Stomach (tissue), 9 donors: Measurements from ENCODE around the gene CDK17. TPM values are rescaled to one million over a fixed set of nuclear protein-coding genes. Genes with fewer than 3 reads are reported as not detected.
A peak's percentile ranks its signal among the peaks of the same experiment; 100 is the strongest.
"Not testable (repeated sequence)": the region's sequence is repeated elsewhere in the genome, so short reads cannot be mapped to it uniquely, and the experiment has no call there.

ENCODE experiments used
- DNase-seq, 2 donors: peaks; one replicate each; pipeline versions ENCODE4 v3.0.0 to v3.0.0-alpha.2; 2013 to 2019
- H3K27ac ChIP-seq, 5 donors: fragments of 200-600 bp in 4 of 5; sonication (generic) in 4 of 5; one replicate each; pipeline ENCODE4 v1.5.1; 2013 to 2019; ENCODE audit warnings: mild to moderate bottlenecking in 1 of 5, moderate library complexity in 1 of 5
- H3K27me3 ChIP-seq, 3 donors: fragments of 200-600 bp; sonication (generic); one replicate each; pipeline ENCODE4 v1.5.1; 2017 to 2019; ENCODE audit warnings: mixed run types in 1 of 3
- H3K36me3 ChIP-seq, 4 donors: fragments of 200-600 bp; sonication (generic); 1 replicate in 3 of 4; 2 replicates in 1 of 4; pipeline ENCODE4 v1.5.1; 2016 to 2019
- H3K4me1 ChIP-seq, 4 donors: fragments of 200-600 bp; sonication (generic); one replicate each; pipeline ENCODE4 v1.5.1; 2016 to 2019
- H3K4me3 ChIP-seq, 4 donors: fragments of 200-600 bp; sonication (generic) in 3 of 4; one replicate each; pipeline ENCODE4 v1.5.1; 2016 to 2019; ENCODE audit warnings: mild to moderate bottlenecking in 1 of 4
- H3K9me3 ChIP-seq, 4 donors: fragments of 200-600 bp; sonication (generic); one replicate each; pipeline ENCODE4 v1.5.1; 2016 to 2019
- EP300 ChIP-seq: sonication (generic); formaldehyde crosslinking; IDR thresholded peaks from one replicate; pipeline ENCODE4 v1.6.1; 2017; ENCODE audit warnings: antibody characterized with exemption
- POLR2A ChIP-seq, 4 donors: fragments of 450-650 bp; IDR thresholded peaks; one replicate each; pipeline ENCODE4 v1.6.1; 2016; ENCODE audit warnings: antibody characterized with exemption in 4 of 4, control low read depth in 2 of 4, mild to moderate bottlenecking in 1 of 4, moderate library complexity in 1 of 4
- POLR2AphosphoS5 ChIP-seq, 3 donors: sonication (generic); formaldehyde crosslinking; IDR thresholded peaks; one replicate each; pipeline ENCODE4 v1.6.1; 2016; ENCODE audit warnings: antibody characterized with exemption in 3 of 3
- WGBS, 5 donors: extraction: QIAGEN DNeasy Blood & Tissue Kit in 3 of 5; methylation state at CpG; one replicate each; pipeline versions ENCODE4 v1.1.5 to v1.1.7; 2013 to 2018; 5-methylcytosine and 5-hydroxymethylcytosine counted together
- intact Hi-C: fragments of 100-400 bp; cut with DNase I; formaldehyde crosslinking; loops from one replicate; pipeline ENCODE4 v1.15.1; 2023; ENCODE audit warnings: low total_unique reads
- polyA plus RNA-seq, 3 donors: library from polyadenylated mRNA; stranded (reverse); fragments of 200-250 nt; gene quantifications; one replicate each; pipeline ENCODE4 v1.2.3, GENCODE V29; 2013
- total RNA-seq, 5 donors: library from RNA; depleted of rRNA; stranded (reverse); fragments of >200 nt; gene quantifications; one replicate each; pipeline versions ENCODE4 v1.1.0 to v1.2.3, GENCODE V29; 2014 to 2016
- TF ChIP-seq, protein P1 (sequence below), 7 experiments: fragments of 450-650 bp in 4 of 7; fragments of 200-600 bp in 3 of 7; sonication (generic) in 3 of 7; IDR thresholded peaks; one replicate each; pipeline ENCODE4 v1.5.1; 2016 to 2019; ENCODE audit warnings: antibody characterized with exemption in 7 of 7, control low read depth in 2 of 7, mild to moderate bottlenecking in 1 of 7
- donor health status: healthy with polysubstance abuse.
- donor health status: Bipolar disorder and iron deficiency.
- donor health status: healthy.

The CDK17 gene
- total and polyA plus RNA-seq, 8 donors = 5.4 to 137 (median 40.5) TPM

DNA sequence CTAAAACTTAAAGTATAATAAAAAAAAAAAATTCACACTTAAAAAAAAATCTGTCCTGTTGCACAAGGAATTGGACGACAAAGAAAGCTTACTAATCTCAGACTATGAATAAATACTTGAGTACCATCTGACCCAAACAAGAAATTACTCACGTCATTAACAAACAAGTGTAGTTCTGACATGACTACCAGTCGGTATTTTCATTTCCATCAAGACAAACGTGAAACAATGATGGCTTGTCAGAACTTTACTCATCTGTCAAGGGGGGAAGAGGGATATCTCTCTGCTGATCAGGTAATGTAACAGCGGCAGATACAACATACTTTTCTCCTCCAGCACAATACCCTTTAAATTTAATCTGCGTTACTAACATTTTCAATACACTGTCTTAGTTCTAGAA is 78.3 kb downstream of the CDK17 start:
- no peak for DNase-seq
- 86 to 90% (median 87%) methylated on average over 6 of the region's 6 CpGs for WGBS, 5 donors

GRCh38 chr12:96317801-96318200 is 82.4 kb downstream of the CDK17 start:
- peaks cover 0 to 11% (median 4%) of the 10 kb centered on the region in 4 donors for H3K4me1 ChIP-seq

More for the DNA sequence above, 78.3 kb downstream of the CDK17 start:
- Histone ChIP-seq H3K4me3 (no peak overlapping the region), H3K27me3 (no peaks in the 10 kb centered on the region), H3K9me3 (no peaks in the 10 kb centered on the region), H3K27ac (no peak overlapping the region), H3K36me3 (peaks cover 0 to 22% (median 19%) of the 10 kb centered on the region in 4 donors), H3K4me1 (no peaks in the 10 kb centered on the region)
- intact Hi-C loops = no loop called here
- TF ChIP-seq POLR2AphosphoS5 (IDR thresholded peaks at IDR 0.05) (no peak), EP300 (no peak), POLR2A (IDR thresholded peaks at IDR 0.05) (no peak)
- TF ChIP-seq, protein P1, sequence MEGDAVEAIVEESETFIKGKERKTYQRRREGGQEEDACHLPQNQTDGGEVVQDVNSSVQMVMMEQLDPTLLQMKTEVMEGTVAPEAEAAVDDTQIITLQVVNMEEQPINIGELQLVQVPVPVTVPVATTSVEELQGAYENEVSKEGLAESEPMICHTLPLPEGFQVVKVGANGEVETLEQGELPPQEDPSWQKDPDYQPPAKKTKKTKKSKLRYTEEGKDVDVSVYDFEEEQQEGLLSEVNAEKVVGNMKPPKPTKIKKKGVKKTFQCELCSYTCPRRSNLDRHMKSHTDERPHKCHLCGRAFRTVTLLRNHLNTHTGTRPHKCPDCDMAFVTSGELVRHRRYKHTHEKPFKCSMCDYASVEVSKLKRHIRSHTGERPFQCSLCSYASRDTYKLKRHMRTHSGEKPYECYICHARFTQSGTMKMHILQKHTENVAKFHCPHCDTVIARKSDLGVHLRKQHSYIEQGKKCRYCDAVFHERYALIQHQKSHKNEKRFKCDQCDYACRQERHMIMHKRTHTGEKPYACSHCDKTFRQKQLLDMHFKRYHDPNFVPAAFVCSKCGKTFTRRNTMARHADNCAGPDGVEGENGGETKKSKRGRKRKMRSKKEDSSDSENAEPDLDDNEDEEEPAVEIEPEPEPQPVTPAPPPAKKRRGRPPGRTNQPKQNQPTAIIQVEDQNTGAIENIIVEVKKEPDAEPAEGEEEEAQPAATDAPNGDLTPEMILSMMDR (IDR thresholded peaks at IDR 0.05) = no peak

DNA sequence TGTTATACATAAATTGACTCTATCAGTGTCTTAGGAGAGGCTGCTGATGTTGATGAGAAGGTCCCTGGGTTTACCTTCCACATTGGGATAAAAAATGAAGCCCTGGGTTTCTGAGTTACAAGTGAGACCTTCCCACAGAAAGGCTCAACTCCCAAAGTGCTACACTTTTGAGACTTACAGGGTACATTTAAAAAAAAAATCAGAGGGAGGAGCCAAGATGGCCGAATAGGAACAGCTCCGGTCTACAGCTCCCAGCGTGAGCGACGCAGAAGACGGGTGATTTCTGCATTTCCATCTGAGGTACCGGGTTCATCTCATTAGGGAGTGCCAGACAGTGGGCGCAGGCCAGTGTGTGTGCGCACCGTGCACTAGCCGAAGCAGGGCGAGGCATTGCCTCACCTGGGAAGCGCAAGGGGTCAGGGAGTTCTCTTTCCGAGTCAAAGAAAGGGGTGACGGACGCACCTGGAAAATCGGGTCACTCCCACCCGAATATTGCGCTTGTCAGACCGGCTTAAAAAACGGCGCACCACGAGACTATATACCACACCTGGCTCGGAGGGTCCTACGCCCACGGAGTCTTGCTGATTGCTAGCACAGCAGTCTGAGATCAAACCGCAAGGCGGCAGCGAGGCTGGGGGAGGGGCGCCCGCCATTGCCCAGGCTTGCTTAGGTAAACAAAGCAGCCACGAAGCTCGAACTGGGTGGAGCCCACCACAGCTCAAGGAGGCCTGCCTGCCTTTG is 84.3 kb downstream of the CDK17 start:
- H3K9me3 ChIP-seq, H3K27me3 ChIP-seq, intact Hi-C loops: not testable (repeated sequence)
- 32 to 57% (median 39%) methylated on average over 11 to 33 of the region's 33 CpGs for WGBS, 5 donors
- Histone ChIP-seq H3K4me1 (peaks cover 0 to 11% (median 4%) of the 10 kb centered on the region in 4 donors), H3K36me3 (peaks cover 0 to 12% (median 5%) of the 10 kb centered on the region in 4 donors), H3K4me3 (peak overlapping the region; percentile 44 to 52 (median 47)), H3K27ac (peak overlapping the region; percentile 53 to 71 (median 57))
- DNase-seq = peak in 1 of 2 donors; percentile 19

More at GRCh38 chr12:96317801-96318200, 82.4 kb downstream of the CDK17 start:
- 93 to 100% (median 100%) methylated on average over 1 to 2 of the region's 2 CpGs for WGBS, 5 donors
- intact Hi-C loops, H3K4me3 ChIP-seq, H3K27ac ChIP-seq, DNase-seq, H3K27me3 ChIP-seq, H3K9me3 ChIP-seq: not testable (repeated sequence)
- peaks cover 0 to 10% (median 8%) of the 10 kb centered on the region in 4 donors for H3K36me3 ChIP-seq

DNA sequence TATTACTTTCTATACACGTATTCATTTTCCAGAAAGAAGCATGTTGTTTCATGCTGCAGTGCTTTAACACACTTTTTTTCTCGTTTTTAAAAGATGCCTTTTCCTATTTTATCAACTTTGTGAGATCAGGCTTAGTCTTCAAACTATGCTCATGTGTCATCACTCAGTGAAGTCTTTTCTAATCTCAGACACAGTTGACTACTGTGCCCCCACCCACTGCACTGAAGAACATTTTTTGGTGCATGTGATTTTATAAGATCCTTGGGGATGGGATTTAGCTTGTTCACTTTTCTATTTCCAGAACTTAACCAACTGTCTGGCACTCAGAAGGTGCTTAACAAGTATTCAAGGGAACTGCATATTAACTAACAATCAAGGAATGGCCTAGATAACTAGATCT is 85.5 kb downstream of the CDK17 start:
- TF ChIP-seq POLR2AphosphoS5 (IDR thresholded peaks at IDR 0.05) (no peak), EP300 (no peak), POLR2A (IDR thresholded peaks at IDR 0.05) (no peak)
- TF ChIP-seq, protein P1 (IDR thresholded peaks at IDR 0.05) = no peak
- 82 to 90% (median 86%) methylated on average over 2 of the region's 2 CpGs for WGBS, 5 donors
- no peaks in the 10 kb centered on the region for H3K9me3 ChIP-seq
- peaks cover 0 to 24% (median 10%) of the 10 kb centered on the region in 4 donors for H3K36me3 ChIP-seq
- DNase-seq = no peak
- intact Hi-C loops = no loop called here
- no peak overlapping the region for H3K4me3 ChIP-seq
- no peaks in the 10 kb centered on the region for H3K27me3 ChIP-seq
- H3K4me1 ChIP-seq = peaks cover 0 to 11% (median 4%) of the 10 kb centered on the region in 4 donors
- no peak overlapping the region for H3K27ac ChIP-seq

GRCh38 chr12:96313606-96314005 is 86.6 kb downstream of the CDK17 start:
- no peak for TF ChIP-seq EP300
- no peak for DNase-seq
- Histone ChIP-seq H3K27me3 (no peaks in the 10 kb centered on the region), H3K9me3 (no peaks in the 10 kb centered on the region), H3K36me3 (peaks cover 0 to 24% (median 10%) of the 10 kb centered on the region in 4 donors), H3K27ac (no peak overlapping the region), H3K4me1 (peaks cover 0 to 11% (median 4%) of the 10 kb centered on the region in 4 donors), H3K4me3 (no peak overlapping the region)
- intact Hi-C loops = no loop called here

DNA sequence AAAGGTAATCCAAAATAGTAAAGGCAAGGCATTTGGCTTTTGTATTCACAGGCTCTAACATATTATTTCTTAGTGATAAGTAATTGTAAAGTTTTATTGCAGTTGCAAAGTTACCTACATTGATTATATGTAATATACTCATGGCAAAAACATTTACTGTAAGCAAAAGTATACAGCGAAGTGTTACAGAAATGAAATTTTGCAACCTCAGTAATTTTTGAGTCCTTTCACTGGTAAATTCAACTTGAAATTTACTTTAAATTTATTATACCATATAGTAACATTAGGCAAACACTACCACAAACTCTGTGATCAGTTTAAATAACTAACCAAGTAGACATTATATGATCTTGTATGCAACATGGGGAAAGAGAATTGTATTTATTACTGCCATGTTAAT is 89.0 kb downstream of the CDK17 start:
- Histone ChIP-seq H3K9me3 (no peaks in the 10 kb centered on the region), H3K4me1 (peaks cover 0 to 11% (median 4%) of the 10 kb centered on the region in 4 donors), H3K27me3 (no peaks in the 10 kb centered on the region), H3K27ac (no peak overlapping the region), H3K4me3 (no peak overlapping the region), H3K36me3 (peaks cover 0 to 24% (median 14%) of the 10 kb centered on the region in 4 donors)
- DNase-seq = no peak
- 93 to 100% (median 100%) methylated on average over 1 of the region's 1 CpG for WGBS, 5 donors
- no peak for TF ChIP-seq POLR2A (IDR thresholded peaks at IDR 0.05)
- TF ChIP-seq, protein P1 (IDR thresholded peaks at IDR 0.05) = no peak
- no peak for TF ChIP-seq EP300
- TF ChIP-seq POLR2AphosphoS5 (IDR thresholded peaks at IDR 0.05) = no peak
- intact Hi-C loops = no loop called here
